NOMO-1 treated with dmso at 0.1 percent for 144 hours (cell line): ENCODE data around the gene FEM1A.
"Not testable (repeated sequence)": the region's sequence is repeated elsewhere in the genome, so short reads cannot be mapped to it uniquely, and the experiment has no call there.

Source experiments
- DNase-seq: peaks from one replicate; lab custom pipeline; 2025; ENCODE audit not compliant: unreplicated experiment; lab: John Stamatoyannopoulos, UW

The FEM1A gene, protein sequence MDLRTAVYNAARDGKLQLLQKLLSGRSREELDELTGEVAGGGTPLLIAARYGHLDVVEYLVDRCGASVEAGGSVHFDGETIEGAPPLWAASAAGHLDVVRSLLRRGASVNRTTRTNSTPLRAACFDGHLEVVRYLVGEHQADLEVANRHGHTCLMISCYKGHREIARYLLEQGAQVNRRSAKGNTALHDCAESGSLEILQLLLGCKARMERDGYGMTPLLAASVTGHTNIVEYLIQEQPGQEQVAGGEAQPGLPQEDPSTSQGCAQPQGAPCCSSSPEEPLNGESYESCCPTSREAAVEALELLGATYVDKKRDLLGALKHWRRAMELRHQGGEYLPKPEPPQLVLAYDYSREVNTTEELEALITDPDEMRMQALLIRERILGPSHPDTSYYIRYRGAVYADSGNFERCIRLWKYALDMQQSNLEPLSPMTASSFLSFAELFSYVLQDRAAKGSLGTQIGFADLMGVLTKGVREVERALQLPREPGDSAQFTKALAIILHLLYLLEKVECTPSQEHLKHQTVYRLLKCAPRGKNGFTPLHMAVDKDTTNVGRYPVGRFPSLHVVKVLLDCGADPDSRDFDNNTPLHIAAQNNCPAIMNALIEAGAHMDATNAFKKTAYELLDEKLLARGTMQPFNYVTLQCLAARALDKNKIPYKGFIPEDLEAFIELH

DNA sequence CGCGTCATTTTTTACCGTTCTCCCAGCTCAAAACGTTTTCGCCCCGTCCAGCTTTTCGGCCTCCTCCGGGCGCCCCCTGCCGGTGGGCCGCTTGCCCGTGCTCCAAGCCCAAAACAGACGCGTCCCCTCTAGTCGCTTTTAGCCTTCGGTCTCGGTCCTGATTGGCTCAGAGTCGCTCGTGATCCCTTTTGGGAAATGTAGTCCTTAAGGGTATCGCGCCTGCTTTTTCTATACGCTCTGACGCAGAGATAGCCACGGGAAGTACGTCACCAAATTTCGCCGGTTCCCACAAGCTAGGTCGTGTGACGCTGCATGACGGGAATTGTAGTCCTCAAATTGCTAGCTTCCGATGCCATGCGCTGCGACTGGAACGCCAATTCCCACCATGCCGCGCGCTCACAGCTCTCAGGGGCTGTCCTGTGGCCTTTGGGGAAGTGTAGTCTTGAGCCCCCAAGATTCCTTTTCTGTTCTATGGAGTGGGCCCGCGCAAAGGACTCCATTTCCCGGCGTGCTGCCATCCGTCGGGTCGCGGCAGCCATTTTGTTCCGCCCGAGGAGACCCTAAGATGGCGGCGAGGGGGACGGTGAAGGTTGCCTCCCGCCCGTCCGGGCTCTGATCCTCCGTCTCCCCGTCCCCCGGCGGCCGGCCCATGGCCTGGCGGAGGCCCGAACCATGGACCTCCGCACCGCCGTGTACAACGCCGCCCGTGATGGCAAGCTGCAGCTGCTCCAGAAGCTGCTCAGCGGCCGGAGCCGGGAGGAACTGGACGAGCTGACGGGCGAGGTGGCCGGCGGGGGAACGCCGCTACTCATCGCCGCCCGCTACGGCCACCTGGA, at the start of gene FEM1A:
Gene FEM1A, plus strand, starts transcription at position 552 of the 836 bp plus-strand sequence. Its CDS starts 121 bp downstream, at position 673.
- DNase-seq = peak; percentile 100

DNA sequence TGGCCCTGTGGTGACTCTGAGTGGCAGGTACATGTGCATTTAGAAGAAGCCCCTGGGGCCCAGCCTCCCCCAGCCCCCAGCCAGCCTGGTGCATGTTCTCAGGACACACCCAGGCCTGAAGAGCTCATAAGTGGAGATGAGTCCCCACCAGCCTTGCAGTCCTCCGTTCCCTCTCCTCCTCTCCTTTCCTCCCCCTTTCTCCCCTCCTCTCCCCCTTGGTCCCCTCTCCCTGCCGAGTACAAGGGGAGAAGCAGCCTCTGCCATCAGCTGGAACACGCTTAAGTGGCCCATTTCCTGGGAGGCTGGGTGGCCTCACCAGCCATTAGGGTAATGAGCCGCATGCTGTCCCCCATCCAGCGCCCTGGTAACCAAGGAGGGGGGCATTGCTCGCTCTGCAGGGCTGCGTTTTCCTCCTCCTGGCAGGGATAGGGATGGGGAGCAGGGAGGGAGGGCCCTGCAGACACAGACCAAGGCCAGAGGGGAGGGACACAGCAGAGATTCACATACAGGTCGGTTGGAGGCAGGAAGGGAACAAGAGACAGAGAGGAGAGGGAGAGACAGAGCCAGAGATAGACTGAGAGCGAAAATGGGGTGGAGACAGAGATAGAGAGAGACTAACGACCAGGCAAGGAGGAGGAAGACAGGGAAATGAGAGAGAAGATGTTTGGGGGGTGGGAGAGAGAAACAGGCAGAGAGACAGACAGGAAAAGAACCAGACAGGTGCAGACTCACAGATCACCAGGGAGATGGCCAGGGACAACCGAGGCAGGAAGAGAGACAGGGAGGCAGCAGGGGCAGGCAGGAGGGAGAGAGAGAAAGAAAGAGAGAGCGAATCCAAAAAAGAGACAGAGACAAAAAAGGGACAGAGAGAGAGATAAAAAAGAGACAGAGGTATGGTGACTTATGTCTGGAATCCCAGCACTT, 48.5 kb upstream of the FEM1A start:
- no peak for DNase-seq

DNA sequence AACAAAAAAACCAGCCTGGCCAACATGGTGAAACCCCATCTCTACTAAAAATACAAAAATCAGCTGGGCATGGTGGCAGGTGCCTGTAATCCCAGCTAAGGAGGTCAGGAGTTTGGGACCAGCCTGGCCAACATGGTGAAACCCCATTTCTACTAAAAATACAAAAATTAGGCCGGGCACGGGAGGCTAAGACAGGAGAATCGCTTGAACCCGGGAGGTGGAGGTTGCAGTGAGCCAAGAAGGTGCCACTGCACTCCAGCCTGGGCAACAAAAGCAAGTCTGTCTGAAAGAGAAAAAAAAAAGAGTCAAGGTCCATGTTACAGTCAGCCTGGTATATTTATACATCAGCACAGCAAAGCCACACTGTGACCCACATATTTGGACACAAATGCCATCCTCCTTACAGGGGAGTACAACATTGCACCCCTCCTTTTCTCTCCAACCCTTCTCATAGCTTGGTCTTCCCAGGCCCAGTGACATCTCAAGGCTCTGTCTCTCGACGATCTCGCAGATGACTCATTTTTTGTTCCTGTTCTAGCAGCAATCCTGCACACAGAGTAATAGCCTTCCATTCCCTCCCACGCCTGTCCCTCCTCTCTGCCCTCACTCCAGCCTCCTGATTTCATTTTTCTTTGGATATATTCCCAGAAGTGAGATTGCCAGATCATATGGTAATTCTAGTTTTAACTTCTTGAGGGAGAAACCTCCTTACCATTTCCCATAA, 46.9 kb upstream of the FEM1A start:
- no peak for DNase-seq

DNA sequence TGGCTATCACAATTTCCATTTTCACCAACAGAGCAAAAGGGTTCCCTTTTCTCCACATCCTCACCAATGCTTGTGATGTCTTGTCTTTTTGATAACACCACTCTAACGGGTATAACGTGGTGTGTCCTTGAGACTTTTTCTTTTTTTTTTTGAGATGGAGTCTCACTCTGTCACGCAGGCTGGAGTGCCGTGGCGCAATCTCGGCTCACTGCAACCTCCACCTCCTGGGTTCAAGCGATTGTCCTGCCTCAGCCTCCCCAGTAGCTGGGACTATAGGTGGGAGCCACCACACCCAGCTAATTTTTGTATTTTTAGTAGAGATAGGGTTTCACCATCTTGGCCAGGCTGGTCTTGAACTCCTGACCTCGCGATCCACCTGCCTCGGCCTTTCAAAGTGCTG, 46.4 kb upstream of the FEM1A start:
- not testable (repeated sequence) for DNase-seq

DNA sequence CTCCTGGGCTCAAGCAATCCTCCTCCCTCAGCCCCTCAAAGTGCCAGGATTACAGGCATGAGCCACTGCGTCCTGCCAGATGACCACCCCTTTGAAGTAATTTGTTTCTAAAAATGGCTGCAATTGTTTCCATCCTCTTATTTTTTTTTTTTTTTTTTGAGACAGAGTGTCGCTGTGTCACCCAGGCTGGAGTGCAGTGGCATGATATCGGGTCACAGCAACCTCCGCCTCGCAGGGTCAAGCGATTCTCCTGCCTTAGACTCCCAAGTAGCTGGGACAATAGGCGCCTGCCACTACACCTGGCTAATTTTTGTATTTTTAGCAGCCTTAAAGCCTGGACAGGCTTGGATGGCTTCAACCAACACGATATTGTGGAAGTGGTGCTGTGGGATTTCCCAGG, 45.5 kb upstream of the FEM1A start:
- DNase-seq = no peak

DNA sequence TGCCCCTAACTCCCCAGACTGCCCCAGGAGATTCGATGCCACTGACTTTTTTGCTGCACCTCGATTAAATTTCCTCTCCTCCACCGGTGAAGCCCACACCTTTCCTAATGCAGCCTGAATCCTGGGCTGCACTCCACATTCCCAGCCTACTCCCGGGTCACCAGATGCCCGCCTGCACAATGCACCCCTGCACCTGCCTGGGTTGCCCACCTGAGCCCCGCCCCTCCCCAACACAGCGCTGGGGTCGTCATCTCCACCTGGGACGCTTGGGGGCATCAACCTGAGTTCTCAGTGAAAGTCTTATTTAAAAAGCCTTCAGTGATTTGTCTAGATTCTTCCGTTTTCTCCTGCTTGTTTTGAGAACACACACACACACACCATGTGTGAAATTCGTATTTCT, 43.3 kb upstream of the FEM1A start:
- no peak for DNase-seq

DNA sequence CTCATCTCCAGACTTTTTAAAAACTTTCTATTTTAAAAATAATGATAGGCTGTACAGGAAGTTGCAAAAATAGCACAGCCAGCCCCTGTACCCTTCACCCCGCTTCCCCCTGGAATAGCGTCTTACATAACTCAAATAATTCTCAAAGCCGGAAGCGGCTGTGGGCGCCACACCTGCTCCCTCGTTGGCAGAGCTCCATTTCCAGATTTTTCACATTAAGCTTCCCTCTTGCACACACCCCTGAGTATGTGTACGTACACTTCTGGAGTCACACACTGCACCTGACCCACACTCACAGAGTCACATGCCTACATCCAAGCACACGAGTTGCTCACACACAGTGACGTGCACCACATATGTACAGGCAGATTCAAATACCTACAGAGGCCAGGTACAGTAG, 42.9 kb upstream of the FEM1A start:
- peak; percentile 49 for DNase-seq

DNA sequence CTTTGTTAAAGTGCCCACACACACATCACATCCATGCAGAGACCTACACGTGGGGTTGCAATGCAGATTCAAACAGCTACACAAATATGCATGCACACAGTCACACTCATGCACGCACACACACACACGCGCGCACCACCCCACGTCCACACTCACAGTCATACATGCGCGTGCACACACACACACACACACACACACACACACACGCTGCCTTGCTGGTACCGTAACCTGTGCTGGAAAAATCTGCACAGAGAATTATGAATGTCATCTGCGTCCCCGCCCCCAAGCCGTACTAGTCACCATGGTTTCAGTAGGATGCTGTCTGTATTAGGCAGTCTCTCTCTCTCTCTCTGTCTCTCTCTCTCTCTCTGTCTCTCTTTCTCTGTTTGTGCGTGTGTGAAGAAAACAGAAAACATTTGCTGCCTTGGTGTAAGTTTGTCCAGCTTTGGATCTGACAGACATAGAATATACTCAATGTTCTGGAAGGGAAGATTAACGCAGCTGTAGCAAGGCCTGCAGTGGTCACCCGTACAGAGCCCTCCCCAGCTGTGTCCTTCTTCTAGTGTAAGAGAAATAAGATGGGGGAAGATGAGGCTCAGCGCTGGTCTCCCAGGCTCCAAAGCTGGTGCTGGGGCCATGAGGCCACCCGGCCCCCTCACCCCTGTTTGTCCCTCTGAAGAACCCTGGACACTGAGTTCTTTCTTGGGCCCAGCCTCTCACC, 41.5 kb upstream of the FEM1A start:
- no peak for DNase-seq

DNA sequence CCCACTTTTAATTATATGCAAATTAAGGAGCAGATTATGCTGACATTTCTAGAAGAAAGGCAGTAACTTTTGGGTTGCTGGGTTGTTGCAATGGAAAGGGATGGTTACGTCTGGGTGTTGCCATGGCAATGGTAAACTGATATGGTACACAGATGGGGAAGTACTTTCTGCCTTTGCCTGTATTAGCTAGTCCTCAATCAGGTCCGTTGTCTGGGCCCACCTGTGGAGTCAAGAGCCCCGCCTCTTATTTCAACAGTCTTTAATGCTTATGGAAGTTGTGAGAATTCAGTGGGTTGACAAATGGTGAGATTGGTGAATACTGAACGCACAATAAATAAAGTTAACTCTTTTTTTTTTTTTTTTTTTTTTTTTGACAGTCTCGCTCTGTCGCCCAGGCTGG, 37.3 kb upstream of the FEM1A start:
- no peak for DNase-seq

DNA sequence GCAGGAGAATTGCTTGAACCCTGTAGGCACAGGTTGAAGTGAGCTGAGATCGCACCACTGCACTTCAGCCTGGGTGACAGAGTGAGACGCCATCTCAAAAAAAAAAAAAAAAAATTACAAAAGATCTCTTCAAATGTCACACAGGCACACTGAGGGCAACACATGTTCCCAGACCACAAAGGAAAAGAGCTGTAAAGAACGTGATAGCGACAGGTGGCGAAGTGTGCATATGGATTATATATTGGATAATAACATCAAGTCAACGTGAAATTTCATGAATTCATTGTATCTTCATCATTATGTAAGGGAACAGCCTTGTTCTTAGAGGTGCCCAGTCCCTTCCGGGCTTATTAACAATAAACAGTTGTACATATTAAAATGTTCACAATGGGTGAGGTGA, 36.1 kb upstream of the FEM1A start:
- DNase-seq = no peak

DNA sequence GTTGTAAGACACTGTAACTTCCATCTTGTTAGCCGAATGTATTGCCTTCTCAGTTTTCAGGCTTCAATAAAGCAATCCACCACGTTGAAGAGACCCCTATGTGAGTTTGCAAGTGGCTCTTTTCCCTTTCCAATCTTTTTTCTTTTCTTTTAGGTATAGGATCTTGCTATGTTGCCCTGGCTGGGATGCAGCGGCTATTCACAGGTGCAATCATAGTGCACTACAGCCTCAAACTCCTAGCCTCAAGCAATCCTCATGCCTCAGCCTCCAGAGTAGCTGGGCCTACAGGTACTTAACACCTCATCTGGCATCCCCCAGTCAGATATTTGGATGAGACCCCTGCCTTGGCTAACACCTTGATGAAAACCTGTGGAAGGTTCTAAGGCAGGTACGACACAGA, 33.5 kb upstream of the FEM1A start:
- no peak for DNase-seq

DNA sequence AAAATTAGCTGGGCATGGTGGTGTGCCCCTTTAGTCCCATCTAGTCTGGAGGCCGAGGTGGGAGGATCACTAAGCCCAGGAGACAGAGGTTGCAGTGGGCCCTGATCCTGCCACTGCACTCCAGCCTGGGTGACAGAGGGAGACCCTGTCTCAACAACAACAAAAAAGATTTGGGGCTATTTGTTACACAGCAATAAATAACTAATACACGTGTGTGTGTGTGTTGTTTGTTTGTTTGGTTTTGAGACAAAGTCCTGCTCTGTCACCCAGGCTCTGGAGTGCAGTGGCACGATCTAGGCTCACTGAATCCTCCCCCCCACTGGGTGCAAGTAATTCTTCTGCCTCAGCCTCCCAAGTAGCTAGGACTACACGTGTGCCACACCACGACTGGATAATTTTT, 32.9 kb upstream of the FEM1A start:
- DNase-seq = no peak

DNA sequence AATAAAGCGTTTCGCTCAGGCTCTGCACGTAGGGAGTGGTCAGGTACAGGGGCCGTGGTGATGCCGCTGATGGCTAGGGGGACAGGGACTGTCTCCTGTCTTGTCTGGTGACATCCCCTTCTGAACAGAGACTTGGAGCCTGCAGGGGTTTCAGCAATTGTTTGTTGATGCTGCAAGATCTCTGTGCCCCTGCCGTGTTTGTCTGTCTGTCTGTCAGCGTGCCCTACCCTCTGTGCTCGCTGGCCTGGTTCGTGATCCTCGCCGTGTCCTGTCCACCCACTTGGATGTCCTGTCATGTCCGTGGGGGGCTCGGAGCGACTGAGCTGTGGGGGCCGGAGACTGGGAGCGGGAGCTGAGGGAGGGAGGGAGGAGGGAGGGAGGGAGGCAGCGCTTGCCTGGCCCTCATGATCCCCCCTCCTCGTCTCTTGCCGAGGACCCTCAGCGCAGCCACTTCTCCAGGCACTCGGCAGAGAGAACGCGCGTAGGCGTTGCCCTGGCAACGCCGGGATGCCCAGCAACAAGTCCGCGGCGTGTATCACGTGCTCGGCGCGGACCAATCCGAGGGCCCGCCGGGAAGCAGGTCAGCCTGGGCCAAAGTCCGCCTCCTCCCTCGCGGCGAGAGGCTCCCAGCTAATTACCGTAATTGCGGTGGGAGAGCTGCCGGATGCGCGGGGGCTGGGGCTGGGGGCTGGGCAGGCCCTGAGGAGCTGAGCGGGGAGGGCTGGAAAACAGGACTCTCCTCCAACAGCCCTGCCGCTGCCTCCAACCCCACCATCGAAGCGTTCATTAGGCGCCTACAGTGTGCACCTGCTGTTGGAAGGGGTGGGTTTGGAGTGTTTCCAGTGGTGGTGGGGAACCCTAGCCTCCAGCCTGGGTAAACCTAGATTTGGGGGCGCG, 31.9 kb upstream of the FEM1A start:
- DNase-seq = peak; percentile 87

DNA sequence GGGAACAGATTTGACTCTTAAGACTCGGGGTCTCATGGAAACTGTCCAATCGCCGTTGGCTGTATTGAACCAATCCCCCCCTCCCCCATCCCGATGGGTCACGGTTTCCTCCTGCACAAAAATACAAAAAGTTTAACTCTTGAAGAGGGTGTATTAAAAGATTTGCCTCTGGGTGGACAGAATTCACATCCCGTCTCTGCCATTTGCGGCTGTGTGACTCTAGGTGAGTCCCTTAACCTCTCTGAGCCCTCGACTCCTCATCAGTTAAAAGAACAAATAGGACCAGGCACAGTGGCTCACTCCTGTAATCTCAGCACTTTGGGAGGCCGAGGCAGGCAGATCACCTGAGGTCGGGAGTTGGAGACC, 31.3 kb upstream of the FEM1A start:
- DNase-seq = no peak

DNA sequence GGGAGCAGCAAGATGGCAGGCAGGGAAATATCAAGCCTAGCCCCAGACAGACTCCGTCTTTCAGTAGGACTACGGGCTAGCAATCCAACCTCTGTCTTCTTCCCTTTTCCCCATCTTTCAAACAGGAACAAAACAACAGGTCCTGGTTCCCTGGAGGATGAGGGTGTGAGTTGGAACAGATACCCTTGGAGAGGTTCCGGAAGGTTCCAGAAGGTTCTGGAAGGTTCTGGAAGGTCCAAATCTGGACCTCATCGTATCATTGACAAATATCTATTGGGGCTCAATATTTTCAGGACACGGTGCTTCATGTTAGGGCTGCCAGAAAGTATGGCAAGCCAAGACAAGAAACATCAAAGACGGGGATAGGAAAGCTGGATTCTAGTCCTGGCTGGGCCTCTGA, 28.5 kb upstream of the FEM1A start:
- no peak for DNase-seq

DNA sequence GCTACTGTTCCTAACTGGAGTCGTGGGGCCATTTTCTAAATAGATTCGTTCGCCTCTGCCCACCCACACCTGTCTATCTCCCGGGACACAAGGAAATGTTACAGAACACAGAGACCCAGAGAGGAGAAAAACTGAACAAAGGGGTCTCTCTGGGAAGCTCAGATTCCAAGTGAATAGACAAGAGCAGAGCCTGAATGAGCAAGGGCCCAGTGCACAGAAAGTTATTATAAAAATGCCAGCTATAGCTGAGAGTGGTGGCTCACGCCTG, 27.2 kb upstream of the FEM1A start:
- no peak for DNase-seq

DNA sequence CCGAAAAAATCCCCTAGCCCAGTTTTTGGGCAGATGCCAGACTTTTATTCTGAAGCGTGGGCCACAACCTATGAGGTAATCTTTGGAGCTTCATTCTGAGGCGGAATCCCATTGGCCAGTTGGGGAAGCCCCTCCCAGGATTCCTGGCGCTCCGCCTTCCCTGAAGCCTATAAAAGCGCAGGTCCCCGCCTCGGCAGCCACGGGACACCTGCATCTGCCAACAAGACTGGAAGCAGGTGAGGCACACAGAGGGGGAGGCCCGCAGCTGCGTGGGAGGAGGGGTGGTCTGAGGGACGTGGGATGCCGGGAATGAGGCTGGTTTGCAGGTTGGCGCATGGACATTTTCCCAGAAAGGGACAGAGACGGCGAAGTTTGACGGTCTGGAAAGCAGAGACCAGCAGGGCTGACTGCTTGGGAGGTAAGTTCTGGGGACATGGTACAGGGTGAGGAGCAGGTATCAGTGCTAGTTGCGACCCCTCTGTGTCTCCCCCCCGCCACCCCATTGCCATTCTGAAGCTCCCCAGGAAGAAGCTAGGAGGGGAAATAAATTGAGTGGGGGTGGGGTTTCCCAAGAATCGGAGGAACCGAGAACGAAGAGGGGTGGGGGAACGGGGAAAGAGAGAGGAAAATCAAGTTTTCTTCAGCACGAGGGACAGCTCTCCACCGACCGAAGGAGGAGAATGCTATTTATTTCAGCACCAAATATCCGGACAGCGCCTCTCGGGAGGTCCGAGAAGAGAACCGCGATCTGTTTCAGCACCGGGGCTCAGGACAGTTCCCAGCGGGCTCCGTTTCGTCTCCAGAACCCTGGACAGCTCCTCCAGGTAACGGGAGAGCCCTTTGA, 22.4 kb upstream of the FEM1A start:
- DNase-seq = peak; percentile 59

DNA sequence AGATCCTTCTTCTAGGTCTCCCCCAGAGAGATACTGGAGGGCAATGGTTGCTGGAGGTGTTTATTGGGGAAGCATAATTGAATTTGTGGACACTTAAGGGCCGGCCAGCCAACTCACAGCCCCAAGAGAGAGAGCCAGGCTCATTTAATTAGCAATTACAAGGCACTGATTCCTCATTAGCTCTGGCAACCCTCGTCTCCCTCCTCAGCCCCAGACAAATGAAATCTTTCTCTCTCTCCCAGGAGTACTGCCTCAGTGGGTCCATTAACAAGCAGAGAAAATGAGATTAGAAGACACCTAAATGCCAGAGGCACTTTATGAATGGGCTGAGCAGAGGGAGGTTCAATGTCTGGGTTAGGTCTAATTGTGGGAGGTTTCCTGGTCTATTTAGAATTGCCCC, 19.0 kb upstream of the FEM1A start:
- no peak for DNase-seq
